ENCODE results near the gene ISG15.

GRCh38 chr1:975896-976683 is 37.2 kb upstream of the ISG15 start:
- peak; percentile 69 for TF ChIP-seq CTCF (IDR thresholded peaks at IDR 0.05; ENCODE audit: poor library complexity)
- no peak for TF ChIP-seq EZH2phosphoT487 (IDR thresholded peaks at IDR 0.05; ENCODE audit: low read depth, severe bottlenecking, unreplicated experiment)
- no peak for TF ChIP-seq EZH2 (IDR thresholded peaks at IDR 0.05; ENCODE audit: borderline replicate concordance)

All from hepatocyte (in vitro differentiated cells).